Raji (cell line): ENCODE measurements around the gene C11orf91.

Source experiments
- POLR2A ChIP-seq: IDR thresholded peaks from 2 replicates; pipeline ENCODE4 v1.6.1; 2011; ENCODE audit warnings: low read depth, low read length, control low read depth; ENCODE audit not compliant: insufficient read depth

C11orf91 gene

GRCh38 chr11:33724644-33725035, 24.0 kb upstream of the C11orf91 start:
- TF ChIP-seq POLR2A: no peak

- TF ChIP-seq POLR2A: no peak
Measured at GRCh38 chr11:33723238-33723881, 22.7 kb upstream of the C11orf91 start.

GRCh38 chr11:33722590-33723234, 22.1 kb upstream of the C11orf91 start:
- no peak for TF ChIP-seq POLR2A

- no peak for TF ChIP-seq POLR2A
Measured at GRCh38 chr11:33721984-33722383, 21.4 kb upstream of the C11orf91 start.

GRCh38 chr11:33721426-33721825, 20.8 kb upstream of the C11orf91 start:
- no peak for TF ChIP-seq POLR2A

GRCh38 chr11:33719587-33719986, 19.0 kb upstream of the C11orf91 start:
- no peak for TF ChIP-seq POLR2A

GRCh38 chr11:33718440-33718839, 17.8 kb upstream of the C11orf91 start:
- TF ChIP-seq POLR2A: no peak

- no peak for TF ChIP-seq POLR2A
Measured at GRCh38 chr11:33716243-33716642, 15.6 kb upstream of the C11orf91 start.

GRCh38 chr11:33713856-33714398, 13.3 kb upstream of the C11orf91 start:
- TF ChIP-seq POLR2A: no peak

- TF ChIP-seq POLR2A: no peak
Measured at GRCh38 chr11:33713151-33713855, 12.7 kb upstream of the C11orf91 start.

- no peak for TF ChIP-seq POLR2A
Measured at GRCh38 chr11:33712436-33712835, 11.8 kb upstream of the C11orf91 start.

- no peak for TF ChIP-seq POLR2A
Measured at GRCh38 chr11:33709466-33709865, 8.8 kb upstream of the C11orf91 start.

GRCh38 chr11:33708985-33709384, 8.4 kb upstream of the C11orf91 start:
- TF ChIP-seq POLR2A: no peak

GRCh38 chr11:33706966-33707365, 6.3 kb upstream of the C11orf91 start:
- TF ChIP-seq POLR2A: no peak

GRCh38 chr11:33706546-33706945, 5.9 kb upstream of the C11orf91 start:
- TF ChIP-seq POLR2A: no peak

- no peak for TF ChIP-seq POLR2A
Measured at GRCh38 chr11:33704240-33705002, 3.8 kb upstream of the C11orf91 start.

GRCh38 chr11:33703788-33704187, 3.2 kb upstream of the C11orf91 start:
- TF ChIP-seq POLR2A: no peak
